Vagina (tissue), 2 donors: ENCODE results near the gene LIN7A.

Source experiments
- CTCF ChIP-seq, 3 experiments: fragments of 450-650 bp in 2 of 3; fragments of 200-600 bp in 1 of 3; sonication (generic) in 1 of 3; IDR thresholded peaks; one replicate each; pipeline ENCODE4 v1.5.1; 2017 to 2019; ENCODE audit warnings: antibody characterized with exemption in 3 of 3, mild to moderate bottlenecking in 2 of 3, moderate library complexity in 2 of 3
- POLR2AphosphoS5 ChIP-seq, 2 donors: sonication (generic); formaldehyde crosslinking; IDR thresholded peaks; one replicate each; pipeline ENCODE4 v1.9.0; 2017; ENCODE audit warnings: antibody characterized with exemption in 2 of 2, mild to moderate bottlenecking in 2 of 2, low read depth in 1 of 2; ENCODE audit not compliant: insufficient read depth in 1 of 2

- TF ChIP-seq CTCF (IDR thresholded peaks at IDR 0.05) (no peak), POLR2AphosphoS5 (IDR thresholded peaks at IDR 0.05; ENCODE audit: insufficient read depth in 1 of 2, low read depth in 1 of 2) (no peak)
Measured at GRCh38 chr12:80860928-80861327, 76.8 kb downstream of the LIN7A start.
